OCI-LY1 (cell line): Measurements from ENCODE around the gene CEP162.
"Not testable (repeated sequence)": the region's sequence is repeated elsewhere in the genome, so short reads cannot be mapped to it uniquely, and the experiment has no call there.

Source experiments
- H2AFZ ChIP-seq: fragments of 200-600 bp; sonication (generic), shearing (Covaris generic); 2 replicates; pipeline ENCODE4 v1.6.0; 2014; ENCODE audit warnings: antibody characterized with exemption, mild to moderate bottlenecking, low read length
- H3F3A ChIP-seq: fragments of 200-600 bp; sonication (generic), shearing (Covaris generic); 2 replicates; pipeline ENCODE4 v1.6.0; 2014; ENCODE audit warnings: mild to moderate bottlenecking, antibody characterized with exemption, low read length, moderate library complexity; ENCODE audit not compliant: insufficient read depth
- H3K27ac ChIP-seq: fragments of 200-600 bp; sonication (generic); 2 replicates; pipeline ENCODE4 v1.5.1; 2014; ENCODE audit warnings: low read length, mixed run types, mild to moderate bottlenecking, low read depth; ENCODE audit not compliant: poor library complexity, severe bottlenecking
- H3K27me3 ChIP-seq: fragments of 200-600 bp; sonication (generic); 2 replicates; pipeline ENCODE4 v1.6.0; 2014; ENCODE audit warnings: antibody characterized with exemption, mild to moderate bottlenecking, low read length, moderate library complexity; ENCODE audit not compliant: insufficient read depth
- H3K36me3 ChIP-seq: fragments of 200-600 bp; sonication (generic); 2 replicates; pipeline ENCODE4 v1.6.1; 2014; ENCODE audit warnings: mild to moderate bottlenecking, antibody characterized with exemption, low read length, moderate library complexity, mixed read lengths; ENCODE audit not compliant: insufficient read depth
- H3K4me1 ChIP-seq: fragments of 200-600 bp; sonication (generic); 2 replicates; pipeline ENCODE4 v1.5.1; 2014; ENCODE audit warnings: mild to moderate bottlenecking, low read length, moderate library complexity; ENCODE audit not compliant: insufficient read depth, severe bottlenecking
- H3K4me2 ChIP-seq: fragments of 200-600 bp; sonication (generic), shearing (Covaris generic); 2 replicates; pipeline ENCODE4 v1.6.1; 2014; ENCODE audit warnings: low read length
- H3K4me3 ChIP-seq: fragments of 200-600 bp; sonication (generic); 2 replicates; pipeline ENCODE4 v1.5.1; 2014; ENCODE audit warnings: low read length, low read depth, mild to moderate bottlenecking, mixed read lengths; ENCODE audit not compliant: poor library complexity, severe bottlenecking
- H3K79me2 ChIP-seq: fragments of 200-600 bp; shearing (Covaris generic); 2 replicates; pipeline ENCODE4 v1.6.1; 2016; ENCODE audit warnings: mixed run types, low read length, mixed read lengths; ENCODE audit not compliant: insufficient read depth
- H3K9ac ChIP-seq: fragments of 200-600 bp; sonication (generic), shearing (Covaris generic); 2 replicates; pipeline ENCODE4 v1.6.1; 2014; ENCODE audit warnings: mild to moderate bottlenecking, low read length, mixed read lengths
- H3K9me2 ChIP-seq: fragments of 200-600 bp; sonication (generic), shearing (Covaris generic); 2 replicates; pipeline ENCODE4 v1.6.1; 2014; ENCODE audit warnings: low read depth, mild to moderate bottlenecking, low read length, mixed read lengths
- H3K9me3 ChIP-seq: fragments of 200-600 bp; shearing (Covaris generic); 2 replicates; pipeline ENCODE4 v1.6.1; 2014; ENCODE audit warnings: low read length, mixed read lengths
- H4K20me1 ChIP-seq: fragments of 200-600 bp; sonication (generic), shearing (Covaris generic); 2 replicates; pipeline ENCODE4 v1.6.0; 2016; ENCODE audit warnings: mild to moderate bottlenecking, low read length; ENCODE audit not compliant: insufficient read depth
- EZH2 ChIP-seq: fragments of 200-600 bp; sonication (generic), shearing (Covaris generic); IDR thresholded peaks from 2 replicates; pipeline ENCODE4 v1.8.0; 2017; ENCODE audit warnings: borderline replicate concordance, mixed run types, mild to moderate bottlenecking, antibody characterized with exemption, low read length, moderate library complexity, mixed read lengths
- TF ChIP-seq, protein P1 (sequence below): fragments of 200-600 bp; sonication (generic), shearing (Covaris generic); IDR thresholded peaks from 2 replicates; pipeline ENCODE4 v1.5.1; 2017; ENCODE audit warnings: mild to moderate bottlenecking, antibody characterized with exemption, low read length, moderate library complexity, mixed read lengths

Gene CEP162

DNA sequence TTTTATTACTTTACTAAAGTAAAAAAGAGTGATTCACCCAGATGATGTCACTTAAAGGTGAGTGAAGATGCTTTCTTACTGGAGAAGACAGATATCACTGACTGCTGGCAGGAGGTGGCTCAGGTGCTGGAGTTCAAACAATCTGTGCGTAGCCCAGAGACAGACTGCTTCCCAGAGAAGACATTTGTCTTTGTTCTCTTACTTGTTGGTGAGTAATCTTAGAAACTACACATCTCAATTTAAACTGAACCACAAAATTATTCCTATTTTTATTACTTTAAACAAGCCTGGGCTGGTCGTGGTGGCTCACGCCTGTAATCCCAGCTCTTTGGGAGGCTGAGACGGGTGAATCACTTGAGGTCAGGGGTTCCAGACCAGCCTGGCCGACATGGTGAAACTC is 92.2 kb downstream of the CEP162 start:
- no peaks in the 10 kb centered on the region for H3K9me3 ChIP-seq
- no peak overlapping the region for H3K9ac ChIP-seq
- H3K4me2 ChIP-seq: no peak overlapping the region
- no peak overlapping the region for H3K27ac ChIP-seq
- H3K4me1 ChIP-seq: no peaks in the 10 kb centered on the region
- no peaks in the 10 kb centered on the region for H3K36me3 ChIP-seq
- H3K4me3 ChIP-seq: no peak overlapping the region
- TF ChIP-seq, protein P1, sequence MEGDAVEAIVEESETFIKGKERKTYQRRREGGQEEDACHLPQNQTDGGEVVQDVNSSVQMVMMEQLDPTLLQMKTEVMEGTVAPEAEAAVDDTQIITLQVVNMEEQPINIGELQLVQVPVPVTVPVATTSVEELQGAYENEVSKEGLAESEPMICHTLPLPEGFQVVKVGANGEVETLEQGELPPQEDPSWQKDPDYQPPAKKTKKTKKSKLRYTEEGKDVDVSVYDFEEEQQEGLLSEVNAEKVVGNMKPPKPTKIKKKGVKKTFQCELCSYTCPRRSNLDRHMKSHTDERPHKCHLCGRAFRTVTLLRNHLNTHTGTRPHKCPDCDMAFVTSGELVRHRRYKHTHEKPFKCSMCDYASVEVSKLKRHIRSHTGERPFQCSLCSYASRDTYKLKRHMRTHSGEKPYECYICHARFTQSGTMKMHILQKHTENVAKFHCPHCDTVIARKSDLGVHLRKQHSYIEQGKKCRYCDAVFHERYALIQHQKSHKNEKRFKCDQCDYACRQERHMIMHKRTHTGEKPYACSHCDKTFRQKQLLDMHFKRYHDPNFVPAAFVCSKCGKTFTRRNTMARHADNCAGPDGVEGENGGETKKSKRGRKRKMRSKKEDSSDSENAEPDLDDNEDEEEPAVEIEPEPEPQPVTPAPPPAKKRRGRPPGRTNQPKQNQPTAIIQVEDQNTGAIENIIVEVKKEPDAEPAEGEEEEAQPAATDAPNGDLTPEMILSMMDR: no peak
- no peak for TF ChIP-seq EZH2
- no peaks in the 10 kb centered on the region for H3F3A ChIP-seq
- no peaks in the 10 kb centered on the region for H3K27me3 ChIP-seq
- no peaks in the 10 kb centered on the region for H3K9me2 ChIP-seq
- H2AFZ ChIP-seq: no peak overlapping the region
- H4K20me1 ChIP-seq: no peaks in the 10 kb centered on the region
- no peaks in the 10 kb centered on the region for H3K79me2 ChIP-seq

DNA sequence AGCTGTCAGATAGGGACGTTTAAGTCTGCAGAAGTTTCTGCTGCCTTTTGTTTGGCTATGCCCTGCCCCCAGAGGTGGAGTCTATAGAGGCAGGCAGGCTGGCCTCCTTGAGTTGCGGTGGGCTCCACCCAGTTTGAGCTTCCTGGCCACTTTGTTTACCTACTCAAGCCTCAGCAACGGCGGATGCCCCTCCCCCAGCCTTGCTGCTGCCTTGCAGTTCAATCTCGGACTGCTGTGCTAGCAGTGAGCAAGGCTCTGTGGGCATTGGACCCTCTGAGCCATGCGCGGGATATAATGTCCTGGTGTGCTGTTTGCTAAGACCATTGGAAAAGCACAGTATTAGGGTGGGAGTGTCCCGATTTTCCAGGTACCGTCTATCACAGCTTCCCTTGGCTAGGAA is 94.1 kb downstream of the CEP162 start:
- not testable (repeated sequence) for H3K9me3 ChIP-seq, H3K9me2 ChIP-seq, H3K4me2 ChIP-seq, H3K4me3 ChIP-seq, H2AFZ ChIP-seq, H3K4me1 ChIP-seq, H4K20me1 ChIP-seq, H3K27ac ChIP-seq, H3K27me3 ChIP-seq, H3K36me3 ChIP-seq, H3F3A ChIP-seq, H3K79me2 ChIP-seq, H3K9ac ChIP-seq

DNA sequence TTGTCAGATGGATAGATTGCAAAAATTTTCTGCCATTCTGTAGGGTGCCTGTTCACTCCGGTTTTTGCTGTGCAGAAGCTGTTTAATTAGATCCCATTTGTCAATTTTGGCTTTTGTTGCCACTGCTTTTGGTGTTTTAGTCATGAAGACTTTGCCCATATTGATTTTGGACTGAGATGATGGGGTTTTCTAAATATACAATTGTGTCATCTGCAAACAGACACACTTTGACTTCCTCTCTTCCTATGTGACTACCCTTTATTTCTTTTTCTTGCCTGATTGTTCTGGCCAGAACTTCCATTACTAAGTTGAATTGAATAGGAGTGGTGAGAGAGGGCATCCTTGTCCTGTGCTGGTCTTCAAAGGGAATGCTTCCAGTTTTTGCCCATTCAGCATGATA is 97.9 kb downstream of the CEP162 start:
- H3K27me3 ChIP-seq, H3K79me2 ChIP-seq, H2AFZ ChIP-seq: not testable (repeated sequence)

DNA sequence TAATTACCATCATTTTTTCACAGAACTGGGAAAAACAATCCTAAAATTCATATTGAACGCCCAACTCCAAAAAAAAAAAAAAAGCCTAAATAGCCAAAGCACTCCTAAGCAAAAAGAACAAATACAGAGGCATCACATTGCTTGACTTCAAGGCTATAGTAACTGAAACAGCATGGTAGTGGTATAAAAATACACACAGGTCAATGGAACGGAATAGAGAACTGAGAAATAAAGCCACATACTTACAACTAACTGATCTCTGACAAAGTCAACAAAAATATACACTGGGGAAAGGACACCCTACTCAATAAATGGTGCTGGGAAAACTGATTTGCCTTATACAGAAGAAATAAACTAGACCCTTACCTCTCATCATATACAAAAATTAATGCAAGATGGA is 104.3 kb downstream of the CEP162 start:
- TF ChIP-seq, protein P1: no peak
- Histone ChIP-seq H3K36me3 (peaks cover 16% of the 10 kb centered on the region), H3K4me2 (no peak overlapping the region)

More for the DNA sequence above, 97.9 kb downstream of the CEP162 start:
- not testable (repeated sequence) for H3K9me3 ChIP-seq, H3K4me2 ChIP-seq, H4K20me1 ChIP-seq, H3K4me1 ChIP-seq, H3K27ac ChIP-seq, H3K9me2 ChIP-seq, H3K36me3 ChIP-seq, H3F3A ChIP-seq, H3K4me3 ChIP-seq, H3K9ac ChIP-seq

More for the DNA sequence above, 104.3 kb downstream of the CEP162 start:
- Histone ChIP-seq H3K79me2 (no peaks in the 10 kb centered on the region), H2AFZ (no peak overlapping the region), H3K9ac (no peak overlapping the region), H3K27me3 (no peaks in the 10 kb centered on the region), H3K27ac (no peak overlapping the region), H3K4me1 (no peaks in the 10 kb centered on the region), H3K9me2 (no peaks in the 10 kb centered on the region), H3K9me3 (no peaks in the 10 kb centered on the region), H4K20me1 (no peaks in the 10 kb centered on the region), H3F3A (0 out of 2 replicates have a peak, but pooled peaks cover 3% of the 10 kb centered on the region), H3K4me3 (no peak overlapping the region)
